Activated CD4-positive, alpha-beta T cell treated with anti-CD3 and anti-CD28 coated beads, Interleukin-2, amount 50 U/mL, for 1 hour (primary cell): Measurements from ENCODE around the gene MCM3AP.

Experiments used
- DNase-seq: peaks from one replicate; pipeline ENCODE4 v3.0.0-alpha.2; 2020

MCM3AP gene

GRCh38 chr21:46285206-46285661, at the start of gene MCM3AP:
MCM3AP (minus strand) TSS chr21:46285611; CDS start chr21:46285286, 325 bp downstream.
- DNase-seq, result no peak

- no peak for DNase-seq
Measured at GRCh38 chr21:46334351-46335140, 49.1 kb upstream of the MCM3AP start.

- DNase-seq, result no peak
Measured at GRCh38 chr21:46329796-46330195, 44.4 kb upstream of the MCM3AP start.

- DNase-seq, result no peak
Measured at GRCh38 chr21:46328151-46328550, 42.7 kb upstream of the MCM3AP start.

- DNase-seq, result no peak
Measured at GRCh38 chr21:46327711-46328110, 42.3 kb upstream of the MCM3AP start.

GRCh38 chr21:46326110-46326703, 40.8 kb upstream of the MCM3AP start:
- DNase-seq, result no peak

- DNase-seq, result peak; percentile 27
Measured at GRCh38 chr21:46325073-46325912, 39.9 kb upstream of the MCM3AP start.

- DNase-seq, result peak; percentile 86
Measured at GRCh38 chr21:46324390-46325072, 39.1 kb upstream of the MCM3AP start.

- DNase-seq, result peak; percentile 97
Measured at GRCh38 chr21:46323710-46324389, 38.4 kb upstream of the MCM3AP start, which contains the start of the genes C21orf58 and PCNT. C21orf58 (minus strand) TSS chr21:46323870; CDS start chr21:46322738, 1,132 bp downstream. PCNT (plus strand) TSS chr21:46324156; CDS start chr21:46324229, 73 bp downstream.

- no peak for DNase-seq
Measured at GRCh38 chr21:46323227-46323709, 37.9 kb upstream of the MCM3AP start.

GRCh38 chr21:46322351-46323226, 37.2 kb upstream of the MCM3AP start:
- DNase-seq, result no peak

- no peak for DNase-seq
Measured at GRCh38 chr21:46320331-46320801, 35.0 kb upstream of the MCM3AP start.

GRCh38 chr21:46319186-46319585, 33.8 kb upstream of the MCM3AP start:
- DNase-seq, result no peak

- no peak for DNase-seq
Measured at GRCh38 chr21:46318464-46318845, 33.0 kb upstream of the MCM3AP start.

- DNase-seq, result no peak
Measured at GRCh38 chr21:46317710-46318463, 32.5 kb upstream of the MCM3AP start.

- DNase-seq, result no peak
Measured at GRCh38 chr21:46316708-46317324, 31.4 kb upstream of the MCM3AP start.

- DNase-seq, result no peak
Measured at GRCh38 chr21:46314441-46315020, 29.1 kb upstream of the MCM3AP start.

GRCh38 chr21:46312949-46313348, 27.5 kb upstream of the MCM3AP start:
- no peak for DNase-seq

- DNase-seq, result no peak
Measured at GRCh38 chr21:46311568-46311967, 26.2 kb upstream of the MCM3AP start.
